ENCODE results near the gene ADAMTSL1. TPM values are rescaled to one million over a fixed set of nuclear protein-coding genes. Genes with fewer than 3 reads are reported as not detected.

Gene ADAMTSL1
- total and polyA plus RNA-seq, 2 of the 13 experiments (the other 11 are each of a cell fraction or from before 2014, with no cell fraction given), result not detected

GRCh38 chr9:18466101-18466500, 7.9 kb upstream of the ADAMTSL1 start:
- Histone ChIP-seq H3K4me3 (replicated peaks in 1 of 3; ENCODE audit: insufficient read depth in 1 of 3, low read depth in 2 of 3, low read length in 3 of 3) (no peak overlapping the region), H3K4me1 (ENCODE audit: insufficient read depth, low read length) (no peaks in the 10 kb centered on the region), H3K79me2 (ENCODE audit: insufficient read depth, low read length) (no peaks in the 10 kb centered on the region), H3K9ac (ENCODE audit: insufficient read depth, low read depth, low read length) (no peak overlapping the region), H3K4me2 (ENCODE audit: low read depth, low read length) (no peak overlapping the region), H3K27ac (ENCODE audit: extremely low read length, insufficient read depth, low read length) (no peak overlapping the region), H3K27me3 (ENCODE audit: control insufficient read depth in 1 of 2, insufficient read depth in 2 of 2, low read length in 2 of 2) (no peaks in the 10 kb centered on the region; a peak in 1 of 5 replicates), H4K20me1 (ENCODE audit: insufficient read depth, low read length) (no peaks in the 10 kb centered on the region), H2AFZ (ENCODE audit: low read length) (no peak overlapping the region), H3K36me3 (replicated peaks in 1 of 2; ENCODE audit: control insufficient read depth in 1 of 2, insufficient read depth in 2 of 2, low read length in 2 of 2) (no peaks in the 10 kb centered on the region), H3K9me3 (ENCODE audit: low read length) (no peaks in the 10 kb centered on the region)
- no peak for TF ChIP-seq KLF6 (CRISPR knock-in tag; IDR thresholded peaks at IDR 0.05)
- ATAC-seq, result no peak
- in situ Hi-C loops (cut with HindIII; ENCODE audit: extremely low pct_ligation_motif_present, low pct_unique_long_range_greater_than_20kb) (no loop called here), intact Hi-C loops (cut with micrococcal nuclease; ENCODE audit: unreplicated experiment) (no loop called here)
- BruUV-seq (replicated peaks), result no TSS peak
- DNase-seq (ENCODE audit: low spot score), result no peak
- no peak for FAIRE-seq
- WGBS (ENCODE audit: low lambda C conversion rate), result 0% methylated on average over 4 of the region's 4 CpGs
- POLR2A ChIA-PET, result no interaction called here
- CTCF ChIA-PET (ENCODE audit: low intra/inter-chr PET ratio, low total read pairs), result no interaction called here

DNA sequence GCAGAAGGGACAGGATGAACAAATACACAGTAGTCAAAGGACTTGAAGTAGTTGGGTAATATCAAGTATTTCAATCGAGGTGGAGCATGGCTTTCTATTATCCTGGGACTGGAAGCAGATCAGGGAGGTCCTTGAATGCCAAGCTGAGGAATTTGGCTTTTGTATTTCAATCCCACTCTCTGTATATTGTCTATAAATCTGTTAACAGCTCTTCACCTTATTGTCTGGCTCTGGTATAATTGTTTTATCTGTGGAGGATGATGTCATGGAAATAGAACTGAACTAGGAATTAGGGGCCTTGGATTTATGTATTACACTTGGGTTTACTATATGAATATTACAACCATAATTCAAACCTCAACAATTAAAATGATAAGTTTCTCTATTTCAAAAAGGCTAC, 6.3 kb upstream of the ADAMTSL1 start:
- in situ Hi-C loops (cut with HindIII; ENCODE audit: extremely low pct_ligation_motif_present, low pct_unique_long_range_greater_than_20kb), result no loop called here
- BruUV-seq (replicated peaks), result no TSS peak
- POLR2A ChIA-PET, result no interaction called here
- H3K79me2 ChIP-seq (ENCODE audit: insufficient read depth, low read length), result no peaks in the 10 kb centered on the region
- FAIRE-seq (no peak), ATAC-seq (no peak), DNase-seq (ENCODE audit: low spot score) (no peak)
- H4K20me1 ChIP-seq (ENCODE audit: insufficient read depth, low read length), result no peaks in the 10 kb centered on the region
- no peaks in the 10 kb centered on the region for H3K27me3 ChIP-seq (ENCODE audit: control insufficient read depth in 1 of 2, insufficient read depth in 2 of 2, low read length in 2 of 2)
- no peak overlapping the region for H3K9ac ChIP-seq (ENCODE audit: insufficient read depth, low read depth, low read length)
- intact Hi-C loops (cut with micrococcal nuclease; ENCODE audit: unreplicated experiment), result no loop called here
- 7% methylated on average over 1 of the region's 1 CpG for WGBS (ENCODE audit: low lambda C conversion rate)
- no peak overlapping the region for H2AFZ ChIP-seq (ENCODE audit: low read length)
- TF ChIP-seq KLF12 (CRISPR knock-in tag; IDR thresholded peaks at IDR 0.05; ENCODE audit: borderline replicate concordance) (no peak), SNAPC2 (CRISPR knock-in tag; IDR thresholded peaks at IDR 0.05) (no peak), ATF7 (IDR thresholded peaks at IDR 0.05) (peak; percentile 69), ATF7 (CRISPR knock-in tag; IDR thresholded peaks at IDR 0.05) (no peak), ZNF574 (CRISPR knock-in tag; IDR thresholded peaks at IDR 0.05) (no peak), ZFP90 (CRISPR knock-in tag; IDR thresholded peaks at IDR 0.05; ENCODE audit: borderline replicate concordance) (no peak)
- H3K27ac ChIP-seq (ENCODE audit: extremely low read length, insufficient read depth, low read length), result no peak overlapping the region
- no peaks in the 10 kb centered on the region for H3K4me1 ChIP-seq (ENCODE audit: insufficient read depth, low read length)
- CTCF ChIA-PET (ENCODE audit: low intra/inter-chr PET ratio, low total read pairs), result no interaction called here
- no peaks in the 10 kb centered on the region for H3K9me3 ChIP-seq (ENCODE audit: low read length)
- H3K4me2 ChIP-seq (ENCODE audit: low read depth, low read length), result no peak overlapping the region
- H3K4me3 ChIP-seq (replicated peaks in 1 of 3; ENCODE audit: insufficient read depth in 1 of 3, low read depth in 2 of 3, low read length in 3 of 3), result no peak overlapping the region
- no peaks in the 10 kb centered on the region for H3K36me3 ChIP-seq (replicated peaks in 1 of 2; ENCODE audit: control insufficient read depth in 1 of 2, insufficient read depth in 2 of 2, low read length in 2 of 2)

Measured in HepG2 (cell line).